ENCODE measurements around the gene CDC20.

The CDC20 gene

DNA sequence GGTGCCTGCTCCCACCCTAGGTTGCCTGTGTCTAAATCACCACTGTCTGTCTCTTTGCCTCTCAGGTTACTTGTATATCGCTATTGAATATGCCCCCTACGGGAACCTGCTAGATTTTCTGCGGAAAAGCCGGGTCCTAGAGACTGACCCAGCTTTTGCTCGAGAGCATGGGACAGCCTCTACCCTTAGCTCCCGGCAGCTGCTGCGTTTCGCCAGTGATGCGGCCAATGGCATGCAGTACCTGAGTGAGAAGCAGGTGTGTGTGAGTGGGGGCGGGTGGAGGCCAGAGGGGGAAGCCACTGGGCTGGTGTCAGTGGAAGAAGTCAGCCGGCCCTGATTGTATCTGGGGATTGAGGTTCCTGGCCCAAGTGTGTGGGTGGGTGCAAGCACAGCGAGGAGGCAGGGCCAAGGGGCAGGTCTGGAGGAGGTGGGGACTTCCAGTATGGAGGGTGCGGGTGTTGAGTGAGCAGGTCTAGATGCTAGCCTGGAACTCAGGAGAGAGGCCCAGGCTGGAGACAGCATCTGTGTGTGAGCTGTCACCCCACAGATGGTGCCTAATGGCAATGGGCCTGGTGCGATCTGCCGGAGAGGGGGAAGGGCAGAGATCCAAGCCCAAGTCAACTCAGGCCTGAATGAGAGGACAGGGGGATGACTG, 40.8 kb upstream of the CDC20 start:
- no peaks in the 10 kb centered on the region for H3K36me3 ChIP-seq (ENCODE audit: control insufficient read depth, low read depth, low read length)
- H3K4me1 ChIP-seq (ENCODE audit: control insufficient read depth, low read depth, low read length) = no peaks in the 10 kb centered on the region
- H3K9ac ChIP-seq (ENCODE audit: low read length) = no peak overlapping the region
- no peaks in the 10 kb centered on the region for H3K27me3 ChIP-seq (ENCODE audit: control insufficient read depth, insufficient read depth, low read length)
- no peak overlapping the region for H3K4me3 ChIP-seq (ENCODE audit: low read length)
- H3K27ac ChIP-seq (ENCODE audit: low read length) = no peak overlapping the region
- H3K9me3 ChIP-seq (ENCODE audit: control insufficient read depth, low read depth, low read length) = no peaks in the 10 kb centered on the region

DNA sequence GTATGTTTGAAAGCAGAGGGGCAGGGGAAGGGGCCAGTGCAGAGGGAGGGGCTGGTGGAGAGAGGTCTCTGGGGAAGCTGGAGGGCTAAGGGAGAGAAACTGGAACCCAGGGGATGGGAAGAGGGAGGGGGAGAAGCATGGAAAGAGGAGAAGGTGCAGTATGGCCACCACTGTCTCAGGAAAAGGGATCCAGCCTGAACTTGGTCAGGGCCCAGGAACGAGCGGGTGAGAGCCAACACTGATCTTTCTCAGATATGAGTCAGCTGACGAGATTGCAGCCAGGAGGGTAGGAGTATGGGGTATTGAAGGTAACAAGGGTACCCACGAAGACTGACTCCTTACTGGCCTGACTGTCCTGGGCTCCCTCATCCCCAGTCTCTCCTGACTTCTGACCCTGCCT, 40.0 kb upstream of the CDC20 start:
- Histone ChIP-seq H3K9me3 (ENCODE audit: control insufficient read depth, low read depth, low read length) (no peaks in the 10 kb centered on the region), H3K4me1 (ENCODE audit: control insufficient read depth, low read depth, low read length) (no peaks in the 10 kb centered on the region), H3K27ac (ENCODE audit: low read length) (no peak overlapping the region), H3K4me3 (ENCODE audit: low read length) (no peak overlapping the region), H3K36me3 (ENCODE audit: control insufficient read depth, low read depth, low read length) (no peaks in the 10 kb centered on the region), H3K27me3 (ENCODE audit: control insufficient read depth, insufficient read depth, low read length) (no peaks in the 10 kb centered on the region), H3K9ac (ENCODE audit: low read length) (no peak overlapping the region)

DNA sequence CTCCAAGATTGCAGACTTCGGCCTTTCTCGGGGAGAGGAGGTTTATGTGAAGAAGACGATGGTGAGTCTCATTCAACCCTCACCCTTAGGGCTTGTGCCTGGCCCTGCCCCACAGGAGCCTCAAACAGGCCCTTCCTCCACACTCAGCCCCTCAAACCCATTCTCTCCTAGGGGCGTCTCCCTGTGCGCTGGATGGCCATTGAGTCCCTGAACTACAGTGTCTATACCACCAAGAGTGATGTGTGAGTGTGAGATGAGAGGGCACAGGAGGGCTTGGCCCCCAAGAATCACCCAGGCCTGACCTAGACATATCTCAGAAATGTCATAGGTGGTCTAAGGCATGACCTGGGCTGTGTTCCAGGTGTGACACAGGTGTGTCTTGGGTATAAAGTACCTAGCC, 39.5 kb upstream of the CDC20 start:
- Histone ChIP-seq H3K4me3 (ENCODE audit: low read length) (no peak overlapping the region), H3K27ac (ENCODE audit: low read length) (no peak overlapping the region), H3K27me3 (ENCODE audit: control insufficient read depth, insufficient read depth, low read length) (no peaks in the 10 kb centered on the region)

DNA sequence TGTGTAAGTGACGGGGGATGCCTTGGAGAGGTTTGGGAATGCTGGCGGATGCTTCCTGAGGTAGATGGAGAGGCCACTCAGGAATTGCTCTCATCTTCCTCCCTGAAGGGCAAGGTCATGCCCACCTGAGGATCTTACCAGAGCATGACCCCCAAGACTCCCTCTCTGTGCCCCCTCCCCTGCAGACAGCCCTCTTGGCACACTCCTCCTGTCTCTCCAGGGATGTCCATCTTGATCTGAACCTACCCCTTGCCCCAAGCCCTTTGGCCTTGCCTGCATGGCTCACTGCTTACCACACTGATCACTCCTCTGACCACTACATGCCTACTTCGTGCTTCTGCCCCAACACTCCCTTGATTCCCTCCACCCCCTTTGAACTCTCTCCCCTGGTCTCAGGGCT, 39.0 kb upstream of the CDC20 start:
- H3K27ac ChIP-seq (ENCODE audit: low read length) = no peak overlapping the region
- no peak overlapping the region for H3K4me3 ChIP-seq (ENCODE audit: low read length)
- no peaks in the 10 kb centered on the region for H3K4me1 ChIP-seq (ENCODE audit: control insufficient read depth, low read depth, low read length)
- no peaks in the 10 kb centered on the region for H3K36me3 ChIP-seq (ENCODE audit: control insufficient read depth, low read depth, low read length)
- no peak overlapping the region for H3K9ac ChIP-seq (ENCODE audit: low read length)
- H3K27me3 ChIP-seq (ENCODE audit: control insufficient read depth, insufficient read depth, low read length) = no peaks in the 10 kb centered on the region
- no peaks in the 10 kb centered on the region for H3K9me3 ChIP-seq (ENCODE audit: control insufficient read depth, low read depth, low read length)

More for the DNA sequence above, 39.5 kb upstream of the CDC20 start:
- Histone ChIP-seq H3K4me1 (ENCODE audit: control insufficient read depth, low read depth, low read length) (no peaks in the 10 kb centered on the region), H3K9me3 (ENCODE audit: control insufficient read depth, low read depth, low read length) (no peaks in the 10 kb centered on the region), H3K36me3 (ENCODE audit: control insufficient read depth, low read depth, low read length) (no peaks in the 10 kb centered on the region), H3K9ac (ENCODE audit: low read length) (no peak overlapping the region)

DNA sequence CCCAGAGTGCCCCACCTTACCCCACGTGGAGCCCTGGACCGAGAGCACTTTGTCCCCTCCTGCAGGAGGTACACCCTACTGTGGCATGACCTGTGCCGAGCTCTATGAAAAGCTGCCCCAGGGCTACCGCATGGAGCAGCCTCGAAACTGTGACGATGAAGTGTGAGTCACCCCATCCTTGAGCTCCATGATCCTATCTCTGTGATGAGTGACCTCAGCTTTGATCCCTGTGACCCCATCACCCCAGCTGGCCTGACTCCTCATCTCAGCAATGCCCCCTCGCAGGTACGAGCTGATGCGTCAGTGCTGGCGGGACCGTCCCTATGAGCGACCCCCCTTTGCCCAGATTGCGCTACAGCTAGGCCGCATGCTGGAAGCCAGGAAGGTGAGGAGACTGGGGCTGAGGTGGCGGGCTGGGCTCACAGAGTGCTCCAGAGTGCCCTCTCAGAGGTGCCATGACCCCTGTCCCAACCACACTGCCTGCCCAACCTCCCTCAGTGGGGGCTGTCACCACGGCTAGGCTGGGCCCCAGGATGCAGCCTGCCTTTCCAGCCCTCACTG, 37.4 kb upstream of the CDC20 start:
- no peak overlapping the region for H3K27ac ChIP-seq (ENCODE audit: low read length)
- H3K4me3 ChIP-seq (ENCODE audit: low read length) = no peak overlapping the region

DNA sequence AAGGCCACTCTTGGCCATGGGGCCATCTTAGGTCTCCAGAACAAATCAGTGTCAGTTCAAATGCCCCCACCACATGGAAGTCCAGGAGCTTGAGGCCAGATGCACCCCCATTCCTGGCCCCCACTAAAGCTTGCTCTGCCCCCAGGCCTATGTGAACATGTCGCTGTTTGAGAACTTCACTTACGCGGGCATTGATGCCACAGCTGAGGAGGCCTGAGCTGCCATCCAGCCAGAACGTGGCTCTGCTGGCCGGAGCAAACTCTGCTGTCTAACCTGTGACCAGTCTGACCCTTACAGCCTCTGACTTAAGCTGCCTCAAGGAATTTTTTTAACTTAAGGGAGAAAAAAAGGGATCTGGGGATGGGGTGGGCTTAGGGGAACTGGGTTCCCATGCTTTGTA, 36.3 kb upstream of the CDC20 start:
- Histone ChIP-seq H3K9ac (ENCODE audit: low read length) (no peak overlapping the region), H3K4me3 (ENCODE audit: low read length) (no peak overlapping the region), H3K36me3 (ENCODE audit: control insufficient read depth, low read depth, low read length) (no peaks in the 10 kb centered on the region), H3K27me3 (ENCODE audit: control insufficient read depth, insufficient read depth, low read length) (no peaks in the 10 kb centered on the region), H3K9me3 (ENCODE audit: control insufficient read depth, low read depth, low read length) (peaks cover 4% of the 10 kb centered on the region), H3K4me1 (ENCODE audit: control insufficient read depth, low read depth, low read length) (no peaks in the 10 kb centered on the region), H3K27ac (ENCODE audit: low read length) (no peak overlapping the region)

More for the DNA sequence above, 37.4 kb upstream of the CDC20 start:
- Histone ChIP-seq H3K27me3 (ENCODE audit: control insufficient read depth, insufficient read depth, low read length) (no peaks in the 10 kb centered on the region), H3K9ac (ENCODE audit: low read length) (no peak overlapping the region), H3K36me3 (ENCODE audit: control insufficient read depth, low read depth, low read length) (no peaks in the 10 kb centered on the region), H3K4me1 (ENCODE audit: control insufficient read depth, low read depth, low read length) (no peaks in the 10 kb centered on the region), H3K9me3 (ENCODE audit: control insufficient read depth, low read depth, low read length) (peaks cover 4% of the 10 kb centered on the region)

DNA sequence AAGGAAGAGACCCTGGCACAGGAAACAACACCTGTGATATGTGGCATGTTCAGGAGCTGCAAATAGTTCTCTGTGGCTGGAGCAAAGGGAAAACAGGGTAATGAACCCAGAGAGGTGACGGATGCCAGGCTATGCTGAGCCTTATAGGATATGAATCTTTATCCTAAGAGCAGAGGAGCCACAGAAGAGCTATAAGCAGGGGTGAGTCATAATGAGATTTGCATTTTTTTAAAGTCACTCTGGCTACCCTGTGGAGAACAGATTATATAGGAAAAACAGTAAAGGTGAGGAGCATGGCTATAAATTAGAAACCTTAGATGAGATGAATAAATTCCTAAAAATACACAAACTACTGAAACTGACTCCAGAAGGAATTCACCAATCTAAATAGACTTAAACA, 34.0 kb upstream of the CDC20 start:
- H3K36me3 ChIP-seq (ENCODE audit: control insufficient read depth, low read depth, low read length) = no peaks in the 10 kb centered on the region
- no peaks in the 10 kb centered on the region for H3K27me3 ChIP-seq (ENCODE audit: control insufficient read depth, insufficient read depth, low read length)
- H3K27ac ChIP-seq (ENCODE audit: low read length) = no peak overlapping the region

DNA sequence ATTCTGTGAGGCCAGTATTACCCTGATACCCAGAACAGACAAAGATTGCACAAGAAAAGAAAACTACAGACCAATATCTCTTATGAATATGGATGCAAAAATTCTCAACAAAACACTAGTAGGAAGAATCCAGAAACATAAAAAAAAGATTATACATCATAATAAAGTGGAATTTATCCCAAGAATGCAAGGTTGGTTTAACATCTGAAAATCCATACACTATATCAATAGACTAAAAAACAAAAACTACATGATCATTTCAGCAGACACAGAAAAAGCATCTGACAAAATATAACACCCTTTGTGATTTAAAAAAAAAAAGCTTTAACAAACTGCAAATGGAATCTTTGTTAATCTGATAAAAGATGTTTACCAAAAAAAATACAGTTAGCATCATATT, 33.4 kb upstream of the CDC20 start:
- H3K9me3 ChIP-seq (ENCODE audit: control insufficient read depth, low read depth, low read length) = peaks cover 11% of the 10 kb centered on the region
- no peak overlapping the region for H3K4me3 ChIP-seq (ENCODE audit: low read length)
- H3K27ac ChIP-seq (ENCODE audit: low read length) = no peak overlapping the region
- H3K4me1 ChIP-seq (ENCODE audit: control insufficient read depth, low read depth, low read length) = peaks cover 4% of the 10 kb centered on the region
- H3K36me3 ChIP-seq (ENCODE audit: control insufficient read depth, low read depth, low read length) = no peaks in the 10 kb centered on the region
- no peak overlapping the region for H3K9ac ChIP-seq (ENCODE audit: low read length)
- no peaks in the 10 kb centered on the region for H3K27me3 ChIP-seq (ENCODE audit: control insufficient read depth, insufficient read depth, low read length)

More for the DNA sequence above, 34.0 kb upstream of the CDC20 start:
- Histone ChIP-seq H3K4me3 (ENCODE audit: low read length) (no peak overlapping the region), H3K4me1 (ENCODE audit: control insufficient read depth, low read depth, low read length) (no peaks in the 10 kb centered on the region), H3K9ac (ENCODE audit: low read length) (no peak overlapping the region), H3K9me3 (ENCODE audit: control insufficient read depth, low read depth, low read length) (peaks cover 11% of the 10 kb centered on the region)

DNA sequence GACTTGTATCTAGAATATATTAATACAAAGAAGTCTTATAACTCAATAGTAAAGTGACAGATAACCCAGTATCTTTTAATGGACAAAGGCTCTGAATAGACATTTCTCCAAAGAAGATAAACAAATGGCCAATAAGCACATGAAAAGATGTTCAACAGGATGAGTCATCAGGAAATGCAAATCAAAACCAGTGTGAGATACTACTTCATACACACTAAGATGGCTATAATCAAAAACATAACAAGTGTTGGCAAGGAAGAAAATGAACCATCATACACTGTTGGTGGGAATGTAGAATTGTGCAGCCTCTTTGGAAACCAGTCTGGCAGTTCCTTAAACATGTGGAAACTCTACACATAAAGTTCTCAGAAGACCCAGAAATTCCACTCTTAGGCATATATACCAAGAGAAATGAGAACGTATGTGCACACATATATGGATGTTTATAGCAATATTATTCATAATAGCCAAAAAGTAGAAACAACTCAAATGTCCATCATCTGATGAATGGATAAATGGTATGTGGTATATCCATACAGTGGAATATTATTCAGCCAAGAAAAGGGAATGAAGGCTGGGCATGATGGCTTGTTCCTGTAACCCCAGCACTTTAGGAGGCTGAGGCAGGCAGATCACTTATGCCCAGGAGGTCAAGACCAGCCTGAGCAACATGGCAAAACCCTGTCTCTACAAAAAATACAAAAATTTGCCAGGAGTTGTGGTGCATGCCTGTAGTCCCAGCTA, 31.1 kb upstream of the CDC20 start:
- Histone ChIP-seq H3K9me3 (ENCODE audit: control insufficient read depth, low read depth, low read length) (peaks cover 11% of the 10 kb centered on the region), H3K27me3 (ENCODE audit: control insufficient read depth, insufficient read depth, low read length) (no peaks in the 10 kb centered on the region), H3K4me1 (ENCODE audit: control insufficient read depth, low read depth, low read length) (peaks cover 7% of the 10 kb centered on the region), H3K9ac (ENCODE audit: low read length) (no peak overlapping the region), H3K4me3 (ENCODE audit: low read length) (no peak overlapping the region), H3K36me3 (ENCODE audit: control insufficient read depth, low read depth, low read length) (no peaks in the 10 kb centered on the region), H3K27ac (ENCODE audit: low read length) (no peak overlapping the region)

DNA sequence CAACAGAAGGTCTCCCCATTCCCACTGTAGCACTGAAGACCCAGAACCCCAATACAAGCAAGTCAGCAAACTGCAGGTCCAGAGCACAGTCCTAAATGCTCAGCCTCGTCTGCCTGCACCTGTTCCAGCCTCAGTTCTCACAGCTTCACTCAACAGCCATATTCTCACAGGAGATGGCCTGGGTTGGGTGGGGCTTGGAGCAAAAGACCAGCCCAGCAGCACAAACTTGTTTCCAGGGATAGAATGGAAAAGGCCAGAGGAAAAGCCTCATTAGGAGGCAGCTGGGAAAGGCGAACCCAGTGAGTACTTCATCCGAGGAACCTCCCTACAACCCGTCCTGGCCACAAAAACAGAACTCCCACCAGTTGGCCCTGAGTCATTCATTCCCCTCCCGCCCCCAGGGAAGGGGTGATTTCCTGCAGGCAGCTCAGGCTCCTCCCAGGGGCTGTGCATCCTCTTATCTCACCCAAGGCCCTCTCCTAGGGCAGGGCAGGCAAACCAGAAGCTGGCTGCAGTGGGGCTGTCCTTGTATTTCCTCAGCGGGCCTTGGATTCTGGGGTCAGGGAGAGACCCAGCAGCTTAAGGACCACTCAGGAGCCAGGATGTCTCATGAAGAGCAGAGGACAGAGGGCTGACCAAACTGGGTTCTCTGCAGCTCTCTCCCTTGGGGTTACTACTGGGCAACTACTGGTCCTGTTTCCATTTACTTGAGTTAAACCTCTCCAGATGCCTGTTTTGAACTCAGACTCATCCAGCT, 28.6 kb upstream of the CDC20 start:
- Histone ChIP-seq H3K4me3 (ENCODE audit: low read length) (no peak overlapping the region), H3K27me3 (ENCODE audit: control insufficient read depth, insufficient read depth, low read length) (no peaks in the 10 kb centered on the region), H3K9me3 (ENCODE audit: control insufficient read depth, low read depth, low read length) (peaks cover 11% of the 10 kb centered on the region), H3K4me1 (ENCODE audit: control insufficient read depth, low read depth, low read length) (peaks cover 7% of the 10 kb centered on the region), H3K27ac (ENCODE audit: low read length) (no peak overlapping the region), H3K9ac (ENCODE audit: low read length) (no peak overlapping the region), H3K36me3 (ENCODE audit: control insufficient read depth, low read depth, low read length) (no peaks in the 10 kb centered on the region)

DNA sequence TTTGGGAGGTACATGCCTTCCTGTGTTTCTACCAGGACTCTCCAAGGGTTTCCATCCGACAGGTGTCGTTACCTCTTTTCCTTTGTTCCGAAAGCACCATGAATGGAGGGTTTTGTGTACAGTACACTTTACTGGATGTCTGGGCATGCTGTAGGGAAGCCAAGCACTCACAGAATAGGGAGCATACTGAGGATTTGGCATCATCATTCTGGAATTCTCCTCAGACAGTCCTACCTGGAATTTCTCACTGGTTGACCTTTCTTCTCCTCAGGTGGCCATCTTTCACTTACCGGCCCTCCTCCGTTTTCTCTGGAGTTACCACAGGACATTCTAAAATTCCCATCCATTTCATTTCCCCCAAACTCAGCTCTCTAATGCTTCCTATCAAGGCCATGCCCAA, 27.1 kb upstream of the CDC20 start:
- Histone ChIP-seq H3K9ac (ENCODE audit: low read length) (no peak overlapping the region), H3K27ac (ENCODE audit: low read length) (no peak overlapping the region), H3K4me3 (ENCODE audit: low read length) (no peak overlapping the region), H3K4me1 (ENCODE audit: control insufficient read depth, low read depth, low read length) (peaks cover 7% of the 10 kb centered on the region), H3K9me3 (ENCODE audit: control insufficient read depth, low read depth, low read length) (peaks cover 6% of the 10 kb centered on the region), H3K27me3 (ENCODE audit: control insufficient read depth, insufficient read depth, low read length) (no peaks in the 10 kb centered on the region), H3K36me3 (ENCODE audit: control insufficient read depth, low read depth, low read length) (no peaks in the 10 kb centered on the region)

Measured in iPS-18a (cell line).